GM13977 (cell line): ENCODE data around the gene MBP.

Experiments
- DNase-seq: peaks from one replicate; pipeline ENCODE4 v3.0.0; 2012; ENCODE audit warnings: low spot score
- in situ Hi-C: fragments of 300-500 bp; cut with MboI; formaldehyde crosslinking; loops from one replicate; pipeline ENCODE4 v1.12.0; 2022; ENCODE audit warnings: low sequenced_read_pairs, low pct_unique_long_range_greater_than_20kb, mixed read lengths, inconsistent platforms; ENCODE audit not compliant: unreplicated experiment
- TF ChIP-seq, protein P1 (sequence below): IDR thresholded peaks from 2 replicates; pipeline ENCODE4 v1.5.1; 2012; ENCODE audit warnings: mild to moderate bottlenecking, control low read depth; ENCODE audit not compliant: insufficient read depth; ENCODE audit errors: extremely low read depth, missing control alignments

The MBP gene

DNA sequence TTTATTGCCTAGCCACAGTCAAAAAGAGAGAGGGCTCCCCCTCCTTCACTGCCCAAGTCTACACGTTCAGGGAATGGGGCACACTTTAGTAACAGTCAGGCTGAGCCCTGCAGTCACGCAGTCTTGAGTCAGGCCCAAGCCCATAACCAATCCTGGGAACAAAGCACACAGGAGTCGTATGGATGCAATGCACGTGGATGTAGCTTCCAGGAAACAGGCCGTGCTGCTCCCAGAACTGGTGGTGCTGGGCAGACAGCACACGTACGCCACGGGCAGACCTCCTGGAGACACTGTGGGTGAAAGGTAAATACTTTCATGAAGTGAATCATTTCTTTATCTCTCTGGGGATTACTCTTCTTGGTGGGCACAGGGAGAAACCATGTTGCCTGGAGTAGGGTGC, 30.0 kb upstream of the MBP start:
- TF ChIP-seq, protein P1, sequence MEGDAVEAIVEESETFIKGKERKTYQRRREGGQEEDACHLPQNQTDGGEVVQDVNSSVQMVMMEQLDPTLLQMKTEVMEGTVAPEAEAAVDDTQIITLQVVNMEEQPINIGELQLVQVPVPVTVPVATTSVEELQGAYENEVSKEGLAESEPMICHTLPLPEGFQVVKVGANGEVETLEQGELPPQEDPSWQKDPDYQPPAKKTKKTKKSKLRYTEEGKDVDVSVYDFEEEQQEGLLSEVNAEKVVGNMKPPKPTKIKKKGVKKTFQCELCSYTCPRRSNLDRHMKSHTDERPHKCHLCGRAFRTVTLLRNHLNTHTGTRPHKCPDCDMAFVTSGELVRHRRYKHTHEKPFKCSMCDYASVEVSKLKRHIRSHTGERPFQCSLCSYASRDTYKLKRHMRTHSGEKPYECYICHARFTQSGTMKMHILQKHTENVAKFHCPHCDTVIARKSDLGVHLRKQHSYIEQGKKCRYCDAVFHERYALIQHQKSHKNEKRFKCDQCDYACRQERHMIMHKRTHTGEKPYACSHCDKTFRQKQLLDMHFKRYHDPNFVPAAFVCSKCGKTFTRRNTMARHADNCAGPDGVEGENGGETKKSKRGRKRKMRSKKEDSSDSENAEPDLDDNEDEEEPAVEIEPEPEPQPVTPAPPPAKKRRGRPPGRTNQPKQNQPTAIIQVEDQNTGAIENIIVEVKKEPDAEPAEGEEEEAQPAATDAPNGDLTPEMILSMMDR, result no peak
- in situ Hi-C loops, result no loop called here
- DNase-seq, result no peak

DNA sequence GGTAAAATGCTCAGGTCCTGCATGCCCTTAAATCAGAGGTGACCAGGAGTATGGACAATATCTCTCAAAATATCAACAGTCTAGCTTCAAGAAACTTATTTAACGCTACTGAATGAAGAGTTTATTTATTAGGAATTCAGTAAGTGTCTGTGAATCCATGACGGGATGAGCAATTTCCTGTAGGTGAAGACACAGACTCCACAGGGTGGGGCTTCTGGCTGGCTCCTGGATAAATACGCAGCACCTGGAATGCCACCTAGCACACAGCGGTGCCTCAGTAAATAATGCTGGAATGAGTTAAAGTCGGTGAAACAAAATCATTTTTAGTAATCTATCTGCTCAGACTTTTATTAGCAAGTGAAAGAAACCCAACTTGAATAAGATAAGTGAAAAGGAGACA, 29.4 kb upstream of the MBP start:
- TF ChIP-seq, protein P1, result no peak
- in situ Hi-C loops, result no loop called here

DNA sequence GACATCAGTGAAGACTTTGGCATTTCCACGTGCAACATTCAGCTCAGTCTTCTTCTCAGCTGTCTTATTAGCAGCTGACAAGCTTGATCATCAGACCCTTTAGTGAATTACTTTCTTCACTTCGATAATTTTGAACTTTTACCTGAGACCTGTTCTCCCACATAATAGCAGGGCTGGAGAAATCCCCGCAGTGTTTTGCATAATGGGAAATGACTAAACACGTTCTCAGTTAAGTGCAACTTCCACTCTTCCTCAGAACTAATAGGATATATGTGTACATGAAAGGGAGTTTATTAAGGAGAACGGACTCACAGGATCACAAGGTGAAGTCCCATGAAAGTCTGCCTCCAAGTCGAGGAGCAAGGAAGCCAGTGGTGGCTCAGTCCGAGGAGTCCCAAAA, 28.8 kb upstream of the MBP start:
- in situ Hi-C loops, result no loop called here
- DNase-seq, result no peak
- TF ChIP-seq, protein P1, result no peak

More for the DNA sequence above, 29.4 kb upstream of the MBP start:
- DNase-seq, result no peak

DNA sequence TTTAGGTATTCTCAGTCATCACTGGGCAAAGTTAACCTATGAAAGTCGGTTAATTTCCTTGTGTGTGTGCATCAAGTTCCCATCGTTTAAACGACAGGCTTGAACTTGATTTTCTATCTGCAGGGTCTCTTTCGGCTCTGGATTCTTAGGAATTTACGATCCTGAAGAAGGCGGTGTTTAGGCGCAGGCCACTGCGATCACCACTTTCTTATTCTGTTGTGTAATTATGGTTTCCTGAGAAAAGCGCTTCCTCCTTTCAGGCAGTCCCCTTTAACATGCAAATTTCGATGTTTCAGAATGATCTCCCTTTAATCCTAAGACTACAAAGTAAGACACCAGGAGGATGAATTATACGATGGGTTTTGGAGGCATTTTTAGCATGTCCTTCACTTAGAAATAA, 27.9 kb upstream of the MBP start:
- no peak for DNase-seq
- in situ Hi-C loops, result no loop called here
- TF ChIP-seq, protein P1, result no peak

DNA sequence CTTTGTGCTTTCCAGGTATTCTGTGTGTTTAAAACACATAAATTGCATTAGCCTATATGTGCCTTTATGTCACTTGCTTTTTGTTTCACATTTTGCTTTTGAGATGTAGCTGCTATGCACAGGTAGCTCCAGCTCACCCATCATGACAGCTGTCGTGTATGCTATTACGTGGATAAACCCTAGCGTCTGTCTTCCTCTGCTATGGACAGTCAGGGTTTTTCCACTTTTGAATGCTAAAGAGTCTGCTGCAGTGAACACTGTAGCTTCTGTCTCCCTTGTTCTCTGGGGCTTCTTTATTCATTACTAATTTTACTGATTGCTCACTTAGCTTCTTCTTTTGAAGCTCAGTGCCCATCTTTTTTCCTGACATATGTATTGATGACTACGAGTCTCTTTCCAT, 24.7 kb upstream of the MBP start:
- TF ChIP-seq, protein P1, result no peak
- in situ Hi-C loops, result no loop called here
- DNase-seq, result no peak

DNA sequence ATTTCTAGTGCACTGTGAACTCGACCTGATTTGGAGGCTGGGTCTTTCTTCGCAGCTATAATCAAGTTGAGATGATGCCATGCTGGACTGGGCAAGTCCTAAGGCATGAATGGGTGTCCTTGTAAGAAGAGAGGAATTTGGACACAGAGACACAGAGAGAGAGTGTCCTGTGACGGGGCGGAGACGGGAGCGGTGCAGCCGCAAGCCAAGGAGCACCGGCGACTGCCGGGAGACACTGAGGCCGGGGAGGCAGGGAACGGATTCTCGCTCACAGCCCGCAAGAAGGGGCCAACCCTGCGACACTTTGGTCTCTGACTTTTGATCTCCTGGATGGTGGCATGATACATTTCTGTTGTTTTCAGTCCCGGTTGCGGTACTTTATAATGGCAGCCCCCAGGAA, 22.4 kb upstream of the MBP start:
- TF ChIP-seq, protein P1, result no peak
- no peak for DNase-seq
- in situ Hi-C loops, result no loop called here

DNA sequence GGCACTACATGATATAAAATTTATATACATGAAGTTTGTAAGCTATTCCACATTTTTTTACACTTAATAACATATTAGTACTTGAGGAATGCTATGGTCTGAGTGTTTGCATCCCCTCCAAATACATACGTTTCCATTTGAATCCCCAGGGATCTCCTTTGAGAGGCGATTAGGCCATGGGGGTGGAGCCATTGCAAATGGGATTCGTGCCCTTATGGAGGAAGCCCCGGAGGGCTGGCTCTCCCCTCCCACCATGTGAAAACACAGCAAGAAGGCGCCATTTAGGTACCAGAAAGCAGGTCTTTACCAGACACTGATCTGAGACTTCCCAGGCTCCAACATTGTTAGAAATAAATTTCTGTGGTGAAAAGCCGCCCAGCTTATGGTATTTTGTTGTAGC, 20.8 kb upstream of the MBP start:
- in situ Hi-C loops, result no loop called here
- DNase-seq, result no peak
- TF ChIP-seq, protein P1, result no peak
